Skeletal muscle tissue (tissue), 4 donors: ENCODE measurements around the gene CCDC187. TPM values are rescaled to one million over a fixed set of nuclear protein-coding genes. Genes with fewer than 3 reads are reported as not detected.

ENCODE experiments used
- H3K27ac ChIP-seq: one replicate; pipeline ENCODE4 v1.7.0; 2013; ENCODE audit warnings: mild to moderate bottlenecking, low read depth, low read length, inconsistent platforms
- H3K27me3 ChIP-seq, 3 donors: one replicate each; pipeline ENCODE4 v1.7.0; 2013; ENCODE audit warnings: low read length in 3 of 3; ENCODE audit not compliant: control insufficient read depth in 3 of 3, insufficient read depth in 3 of 3
- H3K36me3 ChIP-seq, 3 donors: one replicate each; pipeline ENCODE4 v1.7.0; 2013; ENCODE audit warnings: low read length in 3 of 3; ENCODE audit not compliant: control insufficient read depth in 3 of 3, insufficient read depth in 3 of 3
- H3K4me1 ChIP-seq, 3 donors: one replicate each; pipeline ENCODE4 v1.7.0; 2013; ENCODE audit warnings: low read length in 3 of 3, mild to moderate bottlenecking in 3 of 3; ENCODE audit not compliant: control insufficient read depth in 3 of 3, insufficient read depth in 3 of 3
- H3K4me3 ChIP-seq, 3 donors: one replicate each; pipeline ENCODE4 v1.7.0; 2013; ENCODE audit warnings: low read length in 3 of 3
- H3K9ac ChIP-seq, 3 donors: one replicate each; pipeline ENCODE4 v1.7.0; 2013; ENCODE audit warnings: low read length in 3 of 3, mild to moderate bottlenecking in 3 of 3, moderate library complexity in 2 of 3, low read depth in 1 of 3
- H3K9me3 ChIP-seq, 3 donors: one replicate each; pipeline ENCODE4 v1.7.0; 2013; ENCODE audit warnings: low read length in 3 of 3; ENCODE audit not compliant: control insufficient read depth in 3 of 3
- total RNA-seq: library from RNA; depleted of rRNA; stranded (reverse); fragments of >200 nt; gene quantifications from one replicate; pipeline ENCODE4 v1.2.3, GENCODE V29; 2014
- donor health status: Osteomylitis.

CCDC187 gene
- total RNA-seq, 1 donor from 2014 or later = under 0.01 TPM

- Histone ChIP-seq H3K4me3 (no peak overlapping the region), H3K9ac (no peak overlapping the region), H3K9me3 (no peaks in the 10 kb centered on the region), H3K36me3 (no peaks in the 10 kb centered on the region), H3K4me1 (peaks cover 4 to 7% (median 6%) of the 10 kb centered on the region in 3 donors), H3K27me3 (peaks cover 20 to 65% (median 44%) of the 10 kb centered on the region in 3 donors), H3K27ac (no peak overlapping the region)
Measured at GRCh38 chr9:136258299-136258625, 45.6 kb downstream of the CCDC187 start.

- Histone ChIP-seq H3K9ac (no peak overlapping the region), H3K27me3 (peaks cover 26 to 69% (median 49%) of the 10 kb centered on the region in 3 donors), H3K9me3 (no peaks in the 10 kb centered on the region), H3K27ac (no peak overlapping the region), H3K4me3 (no peak overlapping the region), H3K36me3 (no peaks in the 10 kb centered on the region), H3K4me1 (peaks cover 4 to 7% (median 6%) of the 10 kb centered on the region in 3 donors)
Measured at GRCh38 chr9:136257381-136258298, 46.3 kb downstream of the CCDC187 start.

- H3K27me3 ChIP-seq = peaks cover 29 to 76% (median 53%) of the 10 kb centered on the region in 3 donors
- no peaks in the 10 kb centered on the region for H3K9me3 ChIP-seq
- no peak overlapping the region for H3K4me3 ChIP-seq
- no peak overlapping the region for H3K9ac ChIP-seq
- no peak overlapping the region for H3K27ac ChIP-seq
- H3K4me1 ChIP-seq = peaks cover 4 to 7% (median 6%) of the 10 kb centered on the region in 3 donors
- H3K36me3 ChIP-seq = no peaks in the 10 kb centered on the region
Measured at GRCh38 chr9:136255896-136256890, 47.7 kb downstream of the CCDC187 start.

GRCh38 chr9:136255166-136255538 is 48.7 kb downstream of the CCDC187 start:
- Histone ChIP-seq H3K9ac (no peak overlapping the region), H3K9me3 (no peaks in the 10 kb centered on the region), H3K36me3 (no peaks in the 10 kb centered on the region), H3K27ac (no peak overlapping the region), H3K4me3 (no peak overlapping the region), H3K4me1 (peaks cover 4 to 7% (median 6%) of the 10 kb centered on the region in 3 donors), H3K27me3 (peaks cover 29 to 72% (median 53%) of the 10 kb centered on the region in 3 donors)

- H3K27ac ChIP-seq = no peak overlapping the region
- H3K4me1 ChIP-seq = peaks cover 4 to 7% (median 6%) of the 10 kb centered on the region in 3 donors
- H3K27me3 ChIP-seq = peaks cover 29 to 69% (median 53%) of the 10 kb centered on the region in 3 donors
- no peaks in the 10 kb centered on the region for H3K36me3 ChIP-seq
- no peaks in the 10 kb centered on the region for H3K9me3 ChIP-seq
- no peak overlapping the region for H3K4me3 ChIP-seq
- H3K9ac ChIP-seq = no peak overlapping the region
Measured at GRCh38 chr9:136254381-136255165, 49.3 kb downstream of the CCDC187 start.

DNA sequence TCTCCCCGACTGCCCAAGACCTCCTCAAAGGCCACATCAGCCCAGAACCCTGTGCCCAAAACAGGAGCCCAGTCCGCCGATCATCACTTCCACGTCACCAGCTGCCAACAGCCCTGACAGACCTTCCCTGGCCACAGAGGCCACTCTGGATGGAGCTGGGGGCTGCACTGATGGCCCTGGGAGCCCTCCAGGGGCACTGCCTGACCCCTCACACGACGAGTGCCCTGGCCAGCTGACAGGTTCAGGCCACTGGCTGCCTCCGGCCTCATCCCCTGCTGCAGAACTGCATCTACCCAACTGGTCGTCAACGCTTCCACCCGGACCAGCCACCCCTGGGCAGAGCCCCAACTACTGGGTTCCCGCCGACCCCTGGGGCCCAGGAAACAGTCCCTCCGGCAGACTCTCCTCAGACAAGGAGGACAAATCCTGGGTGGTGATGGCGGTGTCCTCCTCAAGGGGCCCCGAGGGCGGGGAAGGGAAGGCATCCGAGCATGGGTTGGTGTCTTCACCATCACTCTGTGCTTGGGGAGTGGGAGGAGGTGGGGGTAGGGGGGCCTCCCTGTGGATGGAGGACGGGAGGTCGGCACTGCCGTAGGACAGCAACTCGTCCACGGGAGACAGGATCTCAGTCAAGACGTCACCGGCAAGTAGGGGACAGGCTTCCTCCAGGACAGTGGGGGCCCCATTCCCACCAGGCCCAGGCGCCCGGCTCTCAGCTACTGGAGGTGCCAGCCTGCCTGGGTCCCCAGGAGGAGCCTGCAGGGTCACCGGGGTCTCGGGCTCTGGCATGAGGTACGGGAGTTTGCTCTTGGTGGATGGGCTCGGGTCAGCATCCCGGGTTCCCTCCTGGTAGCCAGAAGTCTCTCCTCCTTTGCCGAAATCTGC is 50.4 kb downstream of the CCDC187 start:
- peaks cover 29 to 62% (median 44%) of the 10 kb centered on the region in 3 donors for H3K27me3 ChIP-seq
- H3K4me3 ChIP-seq = no peak overlapping the region
- no peaks in the 10 kb centered on the region for H3K9me3 ChIP-seq
- no peak overlapping the region for H3K27ac ChIP-seq
- peaks cover 4 to 7% (median 6%) of the 10 kb centered on the region in 3 donors for H3K4me1 ChIP-seq
- H3K36me3 ChIP-seq = no peaks in the 10 kb centered on the region
- no peak overlapping the region for H3K9ac ChIP-seq

DNA sequence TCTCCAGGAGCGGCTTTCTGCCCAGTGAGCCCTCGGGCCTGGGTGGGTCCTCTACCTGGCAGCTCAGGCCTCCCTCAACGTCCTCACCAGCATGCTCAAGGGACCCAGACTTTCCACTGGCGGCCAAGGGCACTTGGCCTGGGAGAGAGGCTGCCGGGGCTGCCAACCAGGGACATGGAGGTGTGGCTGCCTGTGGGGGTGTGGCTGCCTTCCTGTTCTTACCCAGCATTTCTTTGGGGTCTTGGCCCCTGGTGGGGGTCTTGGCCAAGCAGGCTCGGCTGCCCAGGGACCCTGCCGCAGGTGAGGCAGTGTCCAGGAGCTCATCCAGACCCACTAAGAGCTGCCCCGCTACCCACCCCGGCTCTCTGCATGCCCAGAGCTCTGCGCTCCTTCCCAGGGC is 51.0 kb downstream of the CCDC187 start:
- no peaks in the 10 kb centered on the region for H3K9me3 ChIP-seq
- H3K9ac ChIP-seq = no peak overlapping the region
- H3K27me3 ChIP-seq = peaks cover 29 to 56% (median 38%) of the 10 kb centered on the region in 3 donors
- peaks cover 4 to 7% (median 6%) of the 10 kb centered on the region in 3 donors for H3K4me1 ChIP-seq
- no peaks in the 10 kb centered on the region for H3K36me3 ChIP-seq
- H3K27ac ChIP-seq = no peak overlapping the region
- no peak overlapping the region for H3K4me3 ChIP-seq

GRCh38 chr9:136252281-136252680 is 51.6 kb downstream of the CCDC187 start:
- no peaks in the 10 kb centered on the region for H3K36me3 ChIP-seq
- no peak overlapping the region for H3K27ac ChIP-seq
- peaks cover 4 to 7% (median 6%) of the 10 kb centered on the region in 3 donors for H3K4me1 ChIP-seq
- no peak overlapping the region for H3K9ac ChIP-seq
- peaks cover 29 to 54% (median 35%) of the 10 kb centered on the region in 3 donors for H3K27me3 ChIP-seq
- no peaks in the 10 kb centered on the region for H3K9me3 ChIP-seq
- no peak overlapping the region for H3K4me3 ChIP-seq
